ENCODE results near the gene PPP1R37.

Gene PPP1R37

GRCh38 chr19:45097776-45098520 lies 5.0 kb downstream of the PPP1R37 start:
- peak overlapping the region; percentile 60 for H3K27ac ChIP-seq
- TF ChIP-seq ZFX (IDR thresholded peaks at IDR 0.05): no peak
- TF ChIP-seq CTCF (conservative IDR thresholded peaks at IDR 0.05): no peak

- H3K27ac ChIP-seq: peak overlapping the region; percentile 60
- TF ChIP-seq CTCF (conservative IDR thresholded peaks at IDR 0.05) (no peak), ZFX (IDR thresholded peaks at IDR 0.05) (no peak)
Measured at GRCh38 chr19:45098521-45099466, 5.8 kb downstream of the PPP1R37 start.

- no peak for TF ChIP-seq CTCF (conservative IDR thresholded peaks at IDR 0.05)
- no peak for TF ChIP-seq ZFX (IDR thresholded peaks at IDR 0.05)
- peak overlapping the region; percentile 60; the same call in 1 of the 2 replicates for H3K27ac ChIP-seq
Measured at GRCh38 chr19:45099467-45100191, 6.7 kb downstream of the PPP1R37 start.

- TF ChIP-seq CTCF (conservative IDR thresholded peaks at IDR 0.05): no peak
- TF ChIP-seq ZFX (IDR thresholded peaks at IDR 0.05): no peak
- no peak overlapping the region for H3K27ac ChIP-seq
Measured at GRCh38 chr19:45100201-45100600, 7.2 kb downstream of the PPP1R37 start.

GRCh38 chr19:45100846-45101252 lies 7.9 kb downstream of the PPP1R37 start:
- TF ChIP-seq ZFX (IDR thresholded peaks at IDR 0.05): no peak
- TF ChIP-seq CTCF (conservative IDR thresholded peaks at IDR 0.05): no peak

GRCh38 chr19:45101806-45102205 lies 8.8 kb downstream of the PPP1R37 start:
- no peak for TF ChIP-seq CTCF (conservative IDR thresholded peaks at IDR 0.05)
- no peak for TF ChIP-seq ZFX (IDR thresholded peaks at IDR 0.05)
- H3K27ac ChIP-seq: no peak overlapping the region

More at GRCh38 chr19:45100846-45101252, 7.9 kb downstream of the PPP1R37 start:
- H3K27ac ChIP-seq: no peak overlapping the region

All from C4-2B (cell line).